ENCODE data around the gene TMEM270.
"Not testable (repeated sequence)": the region's sequence is repeated elsewhere in the genome, so short reads cannot be mapped to it uniquely, and the experiment has no call there.

TMEM270 gene

GRCh38 chr7:73833251-73833919, 27.6 kb upstream of the TMEM270 start:
- no peak for DNase-seq

DNA sequence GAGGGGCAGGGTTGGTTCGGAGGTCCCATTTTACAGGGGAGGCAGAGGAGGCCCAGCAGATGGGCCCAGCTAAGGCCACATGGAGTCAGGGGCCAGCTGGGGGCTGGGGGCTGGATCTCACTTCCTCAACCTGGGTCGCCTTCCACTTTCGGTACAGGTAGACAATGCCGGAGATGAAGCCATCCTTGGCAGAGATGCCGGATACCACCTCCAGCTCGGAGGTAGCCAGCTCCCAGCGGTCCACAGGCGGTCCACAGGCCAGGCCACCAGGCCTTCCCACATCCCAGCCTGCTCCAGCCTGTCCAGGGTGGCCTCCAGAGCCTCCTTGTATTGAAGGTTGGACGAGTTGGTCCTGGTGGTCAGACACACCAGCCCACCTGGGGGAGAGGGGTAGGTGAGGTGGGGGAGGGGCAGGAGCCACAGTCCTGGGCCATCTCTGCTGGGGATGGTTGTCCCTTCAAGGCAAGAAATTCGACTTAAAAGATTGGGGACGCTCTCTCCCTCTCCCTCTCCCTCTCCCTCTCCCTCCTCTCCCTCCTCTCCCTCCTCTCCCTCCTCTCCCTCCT, 26.2 kb upstream of the TMEM270 start:
- DNase-seq = no peak

DNA sequence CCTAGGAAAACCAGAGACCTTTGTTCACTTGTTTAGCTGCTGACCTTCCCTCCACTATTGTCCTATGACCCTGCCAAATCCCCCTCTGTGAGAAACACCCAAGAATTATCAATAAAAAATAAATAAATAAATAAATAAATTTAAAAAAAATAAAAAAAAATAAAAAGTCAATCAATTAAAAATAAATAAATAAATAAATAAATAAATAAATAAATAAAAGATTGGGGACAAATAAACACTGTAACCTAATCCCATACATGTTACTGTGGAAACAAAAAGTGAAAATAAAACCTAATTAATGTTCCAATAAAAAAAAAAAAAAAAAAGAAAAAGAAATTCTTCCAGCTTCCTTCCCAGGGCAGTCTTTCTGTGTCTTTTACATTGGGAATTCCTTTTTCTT, 23.8 kb upstream of the TMEM270 start:
- not testable (repeated sequence) for DNase-seq

DNA sequence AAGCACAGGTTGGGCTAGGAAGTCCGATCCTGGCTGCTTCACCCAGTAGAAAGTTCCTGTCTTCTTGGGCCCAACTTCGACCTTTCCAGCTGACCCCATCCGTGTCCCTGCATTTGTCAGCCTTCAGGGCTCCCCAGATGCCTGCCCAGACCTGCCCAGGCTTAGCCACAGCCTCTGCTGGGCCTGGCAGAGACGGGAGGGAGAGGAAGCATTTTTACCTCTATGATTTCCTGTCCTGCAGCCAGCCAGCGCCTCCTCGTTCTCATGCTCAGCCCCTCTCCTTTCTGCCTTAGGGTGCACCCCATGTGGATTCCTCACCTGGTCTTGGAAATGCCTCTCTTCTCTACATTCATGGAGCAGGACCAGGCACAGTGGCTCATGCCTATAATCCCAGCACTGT, 22.3 kb upstream of the TMEM270 start:
- DNase-seq = no peak

DNA sequence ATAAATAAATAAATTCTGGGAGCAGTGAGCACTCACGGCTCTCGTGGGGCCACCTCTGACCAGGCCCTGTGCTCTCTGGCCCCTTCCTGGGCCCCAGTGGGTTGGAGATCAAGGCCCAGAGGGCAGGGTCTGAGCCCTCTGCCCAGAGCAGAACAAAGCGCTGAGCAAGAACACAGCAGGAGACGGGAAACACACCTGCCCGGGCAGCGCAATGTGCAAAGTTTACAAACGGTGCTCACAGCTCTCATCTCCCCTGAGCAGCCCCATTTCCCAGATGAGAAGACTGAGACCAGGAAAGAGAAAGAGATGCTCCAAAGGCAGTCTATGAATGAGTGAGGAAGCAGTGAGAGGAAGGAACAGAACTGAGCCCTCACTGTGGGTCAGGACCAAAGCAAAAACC, 21.7 kb upstream of the TMEM270 start:
- DNase-seq = no peak

- DNase-seq = no peak
Observed at GRCh38 chr7:73839743-73840714, 20.9 kb upstream of the TMEM270 start.

DNA sequence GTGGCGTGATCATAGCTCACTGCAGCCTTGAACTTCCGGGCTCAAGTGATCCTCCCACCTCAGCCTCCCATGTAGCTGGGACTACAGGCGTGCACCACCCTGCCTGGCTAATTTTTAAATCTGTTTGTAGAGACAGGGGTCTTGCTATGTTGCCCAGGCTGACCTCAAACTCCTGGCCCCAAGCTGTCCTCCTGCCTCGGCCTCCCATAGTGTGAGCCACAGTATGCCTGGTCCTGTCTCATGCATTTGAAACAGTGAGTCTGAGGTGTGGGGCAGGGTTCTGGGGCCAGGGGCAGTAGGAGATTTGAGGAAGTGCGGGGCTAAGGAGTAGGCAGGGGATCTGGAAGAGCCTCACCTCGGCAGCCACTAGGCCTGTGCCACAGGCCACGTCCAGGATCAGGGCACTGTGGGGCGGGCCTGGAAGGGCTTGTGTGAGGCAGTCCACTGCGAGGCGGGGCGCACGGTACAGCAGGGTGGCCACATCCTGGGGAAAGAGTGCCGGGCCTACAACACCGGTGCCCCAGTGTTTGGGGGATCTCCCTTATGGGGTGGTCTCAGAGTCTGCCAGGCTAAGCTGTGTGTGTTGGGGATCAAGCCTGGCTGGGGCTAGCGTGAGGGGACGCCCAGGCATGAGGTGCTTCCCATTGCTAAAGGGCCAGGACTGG, 20.1 kb upstream of the TMEM270 start:
- no peak for DNase-seq

- no peak for DNase-seq
Observed at GRCh38 chr7:73841689-73842066, 19.3 kb upstream of the TMEM270 start.

GRCh38 chr7:73842067-73842976, 18.6 kb upstream of the TMEM270 start, which contains the start of gene METTL27:
METTL27 (minus strand) TSS chr7:73842516; CDS start chr7:73842140, 376 bp downstream.
- peak; percentile 94 for DNase-seq

DNA sequence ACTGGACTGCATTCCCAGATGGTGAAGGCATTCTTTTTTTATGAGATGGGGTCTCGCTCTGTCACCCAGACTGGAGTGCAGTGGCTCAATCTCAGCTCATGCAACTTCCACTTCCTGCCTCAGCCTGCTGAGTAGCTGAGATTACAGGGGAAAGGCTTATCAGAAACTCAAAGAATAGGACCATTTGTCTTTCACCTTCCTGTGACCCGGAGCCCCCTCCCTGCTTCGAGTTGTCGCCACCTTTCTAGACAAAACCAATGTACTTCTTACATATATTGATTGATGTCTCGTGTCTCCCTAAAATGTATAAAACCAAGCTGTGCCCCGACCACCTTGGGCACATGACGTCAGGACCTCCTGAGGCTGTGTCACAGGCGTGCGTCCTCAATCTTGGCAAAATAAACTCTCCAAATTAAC, 16.8 kb upstream of the TMEM270 start:
- DNase-seq = no peak

DNA sequence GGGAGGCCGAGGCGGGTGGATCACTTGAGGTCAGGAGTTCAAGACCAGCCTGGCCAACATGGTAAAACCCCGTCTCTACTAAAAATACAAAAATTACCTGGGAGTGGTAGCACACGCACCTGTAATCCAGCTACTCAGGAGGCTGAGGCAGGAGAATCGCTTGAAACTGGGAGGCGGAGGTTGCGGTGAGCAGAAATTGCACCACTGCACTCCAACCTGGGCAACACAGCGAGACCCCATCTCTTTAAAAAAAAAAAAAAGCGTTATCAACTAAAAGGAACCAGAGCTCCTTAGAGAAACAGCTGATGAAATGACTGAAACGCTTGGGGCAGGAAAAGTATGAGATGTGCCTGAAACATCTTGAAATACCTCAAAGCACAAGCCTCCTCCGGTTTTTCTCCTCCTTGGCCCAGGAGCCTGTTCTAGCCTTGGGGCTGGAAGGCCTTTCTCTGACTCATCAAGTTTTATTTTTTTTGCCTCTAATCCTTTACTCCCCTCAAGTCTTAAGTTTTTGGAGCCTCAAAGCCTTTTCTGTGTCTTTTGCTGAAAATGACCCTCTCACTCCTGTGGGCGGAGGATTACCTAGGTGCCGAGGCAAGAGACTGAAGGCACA, 16.0 kb upstream of the TMEM270 start:
- DNase-seq = peak; percentile 73

DNA sequence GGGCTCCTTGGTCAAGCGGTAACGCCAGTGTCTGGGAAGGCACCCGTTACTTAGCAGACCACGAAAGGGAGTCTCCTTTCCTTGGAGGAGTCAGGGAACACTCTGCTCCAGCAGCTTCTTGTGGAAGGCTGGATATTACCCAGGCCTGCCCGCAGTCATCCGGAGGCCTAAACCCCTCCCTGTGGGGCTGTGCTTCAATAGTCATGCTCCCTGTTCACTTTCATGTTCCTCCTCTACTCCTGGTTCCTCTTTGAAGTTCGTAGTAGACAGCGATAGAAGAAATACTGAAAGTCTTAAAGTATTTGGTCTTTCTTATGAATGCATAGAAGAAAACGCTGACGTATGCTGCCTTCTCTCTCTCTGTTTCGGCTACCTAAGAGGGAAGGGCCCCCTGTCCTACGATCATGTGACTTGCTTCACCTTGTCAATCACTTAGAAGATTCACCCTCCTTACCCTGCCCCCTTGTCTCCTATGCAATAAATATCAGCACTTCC, 15.2 kb upstream of the TMEM270 start:
- DNase-seq = not testable (repeated sequence)

GRCh38 chr7:73847941-73848723, 12.8 kb upstream of the TMEM270 start:
- peak; percentile 43 for DNase-seq

DNA sequence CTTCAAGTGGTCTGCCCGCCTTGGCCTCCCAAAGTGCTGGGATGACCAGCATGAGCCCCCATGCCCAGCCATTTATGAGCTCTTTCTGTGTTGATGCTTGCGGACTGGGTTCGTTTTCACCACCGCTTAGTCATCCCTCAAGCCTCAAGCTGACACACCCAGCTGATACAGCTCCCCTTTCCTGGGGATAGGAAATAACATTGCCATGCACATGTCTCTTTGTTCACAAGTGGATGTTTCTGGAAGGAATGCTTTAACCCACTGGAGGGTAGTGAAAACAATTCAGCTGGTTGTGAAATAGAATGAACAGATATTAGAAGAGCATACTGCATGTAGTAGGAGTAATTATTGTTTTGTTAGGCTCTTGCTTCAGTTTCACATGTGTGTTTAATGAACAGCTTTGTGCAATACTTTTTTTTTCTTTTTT, 10.2 kb upstream of the TMEM270 start:
- peak; percentile 98 for DNase-seq

DNA sequence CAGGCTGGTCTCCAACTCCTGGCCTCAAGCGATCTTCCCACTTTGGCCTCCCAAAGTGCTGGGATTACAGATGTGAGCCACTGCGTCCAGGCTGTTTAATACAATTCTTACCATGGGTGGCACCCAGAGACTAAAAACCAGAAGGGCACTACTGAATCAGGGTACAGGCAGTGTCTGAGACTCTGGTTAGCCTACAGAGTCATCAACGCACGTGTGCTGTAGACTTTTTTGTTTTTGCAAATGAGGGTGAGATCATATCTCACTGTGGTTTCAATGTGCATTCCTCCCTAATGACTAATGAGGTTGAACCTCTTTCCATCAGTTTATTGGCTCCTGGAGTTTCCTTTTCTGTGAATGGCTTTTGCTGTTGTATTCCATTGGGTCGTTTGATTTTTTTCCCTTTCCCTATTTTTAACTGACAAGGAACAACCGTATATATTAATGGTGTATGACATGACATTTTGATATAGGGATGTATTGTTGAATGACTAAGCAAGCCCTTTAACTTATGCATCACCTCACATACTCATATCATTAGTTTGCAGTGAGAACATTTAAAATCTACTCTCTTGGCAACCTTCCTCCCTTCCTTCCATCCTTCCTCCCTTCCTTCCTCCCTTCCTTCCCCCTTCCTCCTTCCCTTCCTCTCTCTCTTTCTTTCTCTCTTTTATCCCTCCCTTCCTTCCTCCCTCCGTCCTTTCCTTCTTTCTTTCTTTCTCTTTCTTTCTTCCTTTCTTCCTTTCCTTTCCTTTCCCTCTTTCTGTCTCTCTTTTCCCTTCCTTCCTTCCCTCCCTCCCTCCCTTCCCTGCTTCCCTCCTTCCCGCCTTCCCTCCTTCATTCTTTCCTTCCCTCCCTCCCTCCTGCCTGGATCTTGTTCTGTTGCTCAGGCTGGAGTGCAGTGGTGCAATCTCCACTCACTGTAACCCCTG, 9.3 kb upstream of the TMEM270 start:
- DNase-seq = peak; percentile 99

DNA sequence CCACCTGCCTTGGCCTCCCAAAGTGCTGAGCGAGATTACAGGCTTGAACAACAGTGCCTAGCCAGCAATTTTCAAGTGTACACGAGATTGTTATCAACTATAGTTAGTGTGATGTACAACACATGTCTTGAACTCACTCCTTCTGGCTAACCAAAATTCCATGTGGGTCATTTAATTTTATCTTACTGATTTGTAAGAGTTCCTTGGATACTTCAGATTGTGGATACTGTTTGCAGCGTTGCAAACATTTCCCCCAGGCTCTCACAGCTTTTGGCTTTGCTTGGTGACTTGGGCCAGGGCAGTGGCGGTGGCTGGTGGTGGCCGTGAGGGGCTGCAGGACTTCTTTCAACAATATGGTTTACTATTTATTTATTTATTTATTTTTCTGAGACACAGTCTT, 8.5 kb upstream of the TMEM270 start:
- DNase-seq = no peak

DNA sequence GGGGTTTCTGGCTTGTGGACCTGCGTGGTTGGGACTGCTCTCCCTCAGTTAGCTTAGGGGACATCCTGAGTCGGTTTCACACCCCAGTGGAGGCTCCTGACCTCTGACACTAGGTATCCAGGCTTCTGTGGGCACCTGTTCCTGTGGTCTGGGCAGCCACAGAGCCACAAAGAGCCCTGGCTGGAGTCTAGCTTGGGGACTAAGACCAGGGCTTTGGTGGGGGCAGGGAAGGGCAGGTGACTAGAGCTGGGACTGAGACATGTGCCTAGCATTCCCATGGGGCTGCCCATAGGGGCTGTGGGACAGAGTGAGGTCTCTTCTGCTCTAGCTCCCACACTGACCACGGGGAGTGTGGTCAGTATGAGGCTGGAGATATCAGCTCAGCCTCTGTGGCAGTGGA, 4.0 kb upstream of the TMEM270 start:
- DNase-seq = no peak

- no peak for DNase-seq
Observed at GRCh38 chr7:73858807-73859206, 2.2 kb upstream of the TMEM270 start.

DNA sequence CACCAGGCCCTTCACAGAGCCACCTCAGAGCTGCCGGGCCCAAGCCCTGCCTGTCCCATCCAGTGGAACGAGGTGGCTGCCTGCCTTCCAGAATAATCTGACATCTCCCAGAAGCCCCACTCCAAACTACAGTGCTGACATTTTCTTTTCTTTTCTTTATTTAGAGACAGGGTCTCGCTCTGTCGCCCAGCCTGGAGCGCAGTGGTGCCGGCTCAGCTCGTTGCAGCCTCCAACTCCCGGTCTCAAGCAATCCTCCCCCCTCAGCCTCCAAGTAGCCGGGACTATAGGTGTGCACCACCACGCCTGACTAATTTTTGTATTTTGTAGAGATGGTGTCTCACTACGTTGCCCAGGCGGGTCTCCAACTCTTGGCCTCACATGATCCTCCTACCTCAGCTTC, 346 bp downstream of the TMEM270 start:
- no peak for DNase-seq
